Breast epithelium (tissue), 3 donors: ENCODE measurements around the gene UTP15.

ENCODE experiments used
- POLR2A ChIP-seq: fragments of 450-650 bp; IDR thresholded peaks from one replicate; pipeline ENCODE4 v1.6.1; 2016; ENCODE audit warnings: antibody characterized with exemption, mild to moderate bottlenecking, moderate library complexity
- TF ChIP-seq, protein P1 (sequence below), 3 donors: fragments of 450-650 bp; IDR thresholded peaks; one replicate each; pipeline ENCODE4 v1.5.1; 2016 to 2017; ENCODE audit warnings: antibody characterized with exemption in 3 of 3, mild to moderate bottlenecking in 3 of 3, moderate library complexity in 3 of 3

DNA sequence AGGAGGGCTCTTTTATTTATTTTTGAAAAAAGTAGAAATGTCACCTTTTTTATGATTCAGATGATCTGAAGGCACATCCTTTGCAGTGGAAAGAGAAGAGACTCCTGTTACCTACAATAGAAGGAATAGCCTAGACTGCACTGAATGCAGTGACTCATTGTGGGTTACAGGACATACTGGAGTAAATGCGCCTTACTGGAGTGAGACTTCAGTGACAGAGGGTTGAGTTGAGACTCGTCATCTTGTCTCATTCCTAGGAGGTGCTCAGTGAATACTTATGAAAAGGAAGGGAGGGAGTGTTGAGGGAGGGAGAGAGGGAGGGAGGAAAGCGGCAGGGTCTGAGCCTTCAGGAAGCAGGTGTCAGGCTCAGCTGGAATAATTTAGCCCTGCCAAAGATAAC is 25.4 kb upstream of the UTP15 start:
- TF ChIP-seq, protein P1, sequence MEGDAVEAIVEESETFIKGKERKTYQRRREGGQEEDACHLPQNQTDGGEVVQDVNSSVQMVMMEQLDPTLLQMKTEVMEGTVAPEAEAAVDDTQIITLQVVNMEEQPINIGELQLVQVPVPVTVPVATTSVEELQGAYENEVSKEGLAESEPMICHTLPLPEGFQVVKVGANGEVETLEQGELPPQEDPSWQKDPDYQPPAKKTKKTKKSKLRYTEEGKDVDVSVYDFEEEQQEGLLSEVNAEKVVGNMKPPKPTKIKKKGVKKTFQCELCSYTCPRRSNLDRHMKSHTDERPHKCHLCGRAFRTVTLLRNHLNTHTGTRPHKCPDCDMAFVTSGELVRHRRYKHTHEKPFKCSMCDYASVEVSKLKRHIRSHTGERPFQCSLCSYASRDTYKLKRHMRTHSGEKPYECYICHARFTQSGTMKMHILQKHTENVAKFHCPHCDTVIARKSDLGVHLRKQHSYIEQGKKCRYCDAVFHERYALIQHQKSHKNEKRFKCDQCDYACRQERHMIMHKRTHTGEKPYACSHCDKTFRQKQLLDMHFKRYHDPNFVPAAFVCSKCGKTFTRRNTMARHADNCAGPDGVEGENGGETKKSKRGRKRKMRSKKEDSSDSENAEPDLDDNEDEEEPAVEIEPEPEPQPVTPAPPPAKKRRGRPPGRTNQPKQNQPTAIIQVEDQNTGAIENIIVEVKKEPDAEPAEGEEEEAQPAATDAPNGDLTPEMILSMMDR (IDR thresholded peaks at IDR 0.05): no peak
- no peak for TF ChIP-seq POLR2A
